SW480 (cell line): ENCODE measurements around the gene PRUNE1.

Experiments used
- DNase-seq: peaks from one replicate; pipeline ENCODE4 v3.0.0-alpha.2; 2016; ENCODE audit warnings: low spot score

PRUNE1 gene

DNA sequence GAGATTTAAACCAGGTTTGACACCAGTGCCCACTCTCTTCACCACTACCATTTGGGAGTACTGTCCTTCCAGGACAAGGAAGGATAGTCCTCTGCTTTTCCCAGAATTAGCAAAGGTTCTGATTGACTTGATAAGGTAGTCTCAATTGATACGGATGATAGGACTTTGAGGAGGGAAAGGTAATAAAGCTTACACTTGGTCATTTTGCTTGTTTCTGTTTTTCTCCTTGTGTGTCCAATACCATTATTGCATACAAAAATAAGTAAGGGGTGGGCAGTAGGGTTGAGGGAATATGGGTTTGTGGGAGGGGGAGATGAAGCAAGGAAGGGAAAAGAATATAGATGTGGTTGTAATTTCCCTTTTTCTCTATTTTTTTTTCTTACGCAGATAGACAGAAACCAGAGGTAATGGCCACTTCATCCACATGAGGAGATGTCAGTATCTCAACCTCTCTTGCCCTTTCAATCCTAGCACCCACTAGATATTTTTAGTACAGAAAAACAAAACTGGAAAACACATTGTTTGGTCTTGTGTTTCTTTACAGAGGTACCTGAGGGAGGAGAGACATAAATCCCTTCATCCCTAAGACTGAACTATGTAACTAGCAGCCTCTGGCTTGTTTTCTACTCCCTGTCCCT is 41.9 kb downstream of the PRUNE1 start:
- no peak for DNase-seq

DNA sequence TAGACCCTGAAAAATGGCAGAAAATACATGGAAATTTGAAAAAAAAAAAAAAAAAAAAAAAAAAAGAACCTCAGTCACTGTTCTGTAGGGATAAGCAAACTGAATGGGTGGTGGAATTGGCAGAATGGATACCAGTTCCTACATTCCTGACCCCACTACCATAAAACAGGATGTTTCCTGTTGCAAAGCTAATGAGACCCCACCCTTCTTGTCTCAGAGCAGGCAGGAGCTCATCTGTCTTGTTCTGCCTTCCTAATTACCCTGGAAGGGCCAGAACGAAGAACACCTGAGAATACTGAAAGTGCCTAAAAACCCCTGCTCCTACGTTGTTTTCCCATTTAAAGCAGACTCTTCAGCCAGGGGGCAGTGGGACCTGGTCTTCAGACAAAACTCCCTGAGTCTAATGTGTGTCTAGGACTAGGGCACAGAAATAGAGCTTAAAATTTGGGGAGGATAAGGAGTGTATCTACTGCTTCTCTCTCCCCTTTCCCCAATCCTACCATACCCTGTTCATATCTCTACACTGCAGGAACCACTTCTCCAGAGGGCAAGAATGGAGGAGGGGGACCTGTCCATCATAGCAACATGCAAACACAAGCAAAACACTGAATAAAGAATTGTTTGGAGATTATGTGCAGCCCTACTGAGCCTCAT is 43.2 kb downstream of the PRUNE1 start:
- DNase-seq: no peak

- peak; percentile 61 for DNase-seq
Measured at GRCh38 chr1:151054971-151055547, 46.8 kb downstream of the PRUNE1 start.

DNA sequence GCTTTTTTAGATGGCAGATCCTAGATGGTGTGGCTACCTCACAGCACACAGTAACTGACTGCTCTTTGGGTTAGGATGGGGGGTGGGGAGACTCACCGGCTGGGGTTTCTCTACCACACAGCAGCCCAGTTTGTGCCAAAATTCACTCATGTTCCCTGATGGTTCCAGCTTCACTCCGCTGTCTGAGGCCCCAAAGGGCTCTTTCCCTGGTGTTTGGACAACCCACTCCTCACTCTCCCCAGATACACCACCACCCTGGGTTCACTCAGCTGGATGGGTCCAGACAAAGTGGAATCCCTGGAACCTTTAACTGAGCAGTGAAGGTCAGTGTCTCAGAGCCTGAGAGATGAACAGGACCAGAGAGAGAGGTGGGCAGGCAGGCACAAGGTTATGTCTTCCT is 47.3 kb downstream of the PRUNE1 start:
- no peak for DNase-seq

DNA sequence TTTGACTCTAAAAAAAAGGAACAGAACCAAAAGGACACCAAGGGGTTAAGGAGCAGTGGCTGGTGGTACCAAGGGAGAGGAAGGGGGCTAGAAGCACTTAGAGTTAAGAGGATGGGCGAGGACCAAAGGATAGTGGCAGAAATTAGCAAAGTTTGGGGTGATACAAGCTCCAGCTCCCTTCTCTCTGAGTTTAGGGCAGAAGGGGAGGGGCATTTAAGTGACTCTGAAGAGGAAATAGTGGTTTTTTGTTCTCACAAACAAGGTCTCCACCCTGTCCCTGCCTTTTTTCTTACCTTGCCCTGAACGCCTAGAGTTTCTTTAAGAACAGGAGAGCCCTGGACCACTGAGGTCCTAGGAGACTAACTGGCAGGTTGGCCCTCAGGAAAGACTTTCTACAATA is 47.9 kb downstream of the PRUNE1 start:
- no peak for DNase-seq

GRCh38 chr1:151058692-151059091 is 50.4 kb downstream of the PRUNE1 start:
- no peak for DNase-seq

GRCh38 chr1:151059109-151060006 is 51.1 kb downstream of the PRUNE1 start, which contains the start of gene CDC42SE1:
Gene CDC42SE1 (minus strand): TSS chr1:151059622. CDS start chr1:151055730, 3,892 bp downstream.
- DNase-seq: peak; percentile 83

DNA sequence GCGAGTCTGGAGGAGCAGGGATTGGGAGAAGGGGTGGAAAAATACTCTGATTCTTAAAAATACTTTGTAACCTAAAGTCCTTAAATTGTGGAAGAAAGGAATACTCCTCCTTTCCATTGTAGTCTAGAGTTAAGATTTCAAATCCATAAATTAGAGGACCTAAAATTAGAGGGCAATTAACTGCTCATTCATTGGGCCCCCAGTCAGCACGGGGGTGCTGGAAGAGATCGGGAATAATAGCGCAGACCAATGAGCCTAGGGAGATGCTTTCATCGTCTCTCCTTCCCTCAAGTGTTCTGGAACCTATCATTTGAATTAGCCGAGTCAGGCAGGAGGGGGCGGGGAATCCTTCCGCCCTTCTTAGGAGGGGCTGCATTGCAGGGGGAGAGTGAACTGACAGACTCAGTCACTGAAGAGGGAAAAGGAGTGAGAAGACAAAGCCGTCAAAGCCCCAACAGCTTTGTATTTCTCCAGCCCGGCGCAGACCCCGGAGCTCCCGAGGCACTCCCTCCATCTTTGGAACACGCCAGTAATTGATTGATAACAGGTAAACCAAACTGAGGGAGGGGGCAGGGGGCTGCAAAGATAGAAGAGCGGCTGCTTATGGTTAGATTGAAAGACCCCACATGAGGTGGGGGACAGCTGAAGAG is 51.9 kb downstream of the PRUNE1 start, which contains the start of gene MLLT11:
TSS of gene MLLT11 (plus strand) at position 391 of the 650 bp plus-strand sequence. CDS start 6,828 bp downstream, outside the sequence.
- DNase-seq: peak; percentile 54

DNA sequence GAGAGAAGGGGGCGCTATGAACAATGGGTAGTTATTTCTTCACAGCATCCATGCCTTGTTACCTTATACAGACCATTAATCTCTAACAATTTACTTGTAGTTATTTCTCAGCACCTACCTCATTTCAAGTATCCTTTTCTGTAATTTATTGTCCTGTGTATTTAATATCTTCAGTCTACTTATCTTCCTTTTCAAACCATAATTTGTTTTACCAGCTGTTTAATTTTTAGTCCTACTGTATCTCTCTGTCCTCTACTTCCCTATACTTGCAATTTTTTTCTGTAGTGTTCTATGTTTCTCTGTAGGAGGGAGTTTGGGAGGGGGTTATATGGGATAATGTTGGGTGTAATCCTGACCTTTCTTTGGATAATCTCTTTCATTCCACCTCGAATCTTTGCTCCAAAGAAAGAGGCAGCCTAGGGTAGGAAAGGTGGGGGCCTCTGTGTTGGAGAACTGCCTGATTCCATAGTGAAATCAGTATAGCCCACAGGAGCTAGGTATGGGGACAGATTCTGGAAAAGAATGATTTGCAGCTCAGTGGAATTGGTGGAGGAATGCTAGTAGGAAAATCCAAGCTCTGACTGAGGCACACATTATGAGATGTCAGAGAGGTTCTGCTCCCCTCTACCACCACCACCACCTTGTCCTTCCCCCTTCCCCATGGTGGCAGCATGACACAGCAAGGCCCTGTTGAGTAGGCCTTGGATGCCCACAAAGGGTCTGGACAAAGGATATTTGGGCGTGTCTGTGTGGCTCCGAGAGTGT is 52.6 kb downstream of the PRUNE1 start:
- DNase-seq: no peak

DNA sequence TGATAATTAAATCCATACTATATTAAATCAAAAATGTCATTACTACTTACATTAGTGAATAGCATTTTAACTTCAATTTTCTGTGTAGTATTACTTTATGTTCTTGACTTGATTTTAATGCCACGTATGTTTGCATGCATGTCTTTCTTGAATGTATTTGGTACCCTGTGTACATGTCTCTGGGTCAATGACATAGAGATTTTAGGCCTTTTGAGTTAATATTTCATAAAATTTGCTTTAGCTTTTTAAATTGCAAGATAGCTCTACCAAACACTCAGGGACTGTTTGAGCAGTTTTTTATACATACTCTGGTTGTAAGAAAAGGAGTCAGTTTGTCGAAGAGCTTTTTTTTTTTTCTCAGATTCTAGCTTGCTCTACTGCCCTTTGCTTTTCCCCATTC is 53.5 kb downstream of the PRUNE1 start:
- DNase-seq: no peak

GRCh38 chr1:151062741-151063371 is 54.6 kb downstream of the PRUNE1 start:
- no peak for DNase-seq

DNA sequence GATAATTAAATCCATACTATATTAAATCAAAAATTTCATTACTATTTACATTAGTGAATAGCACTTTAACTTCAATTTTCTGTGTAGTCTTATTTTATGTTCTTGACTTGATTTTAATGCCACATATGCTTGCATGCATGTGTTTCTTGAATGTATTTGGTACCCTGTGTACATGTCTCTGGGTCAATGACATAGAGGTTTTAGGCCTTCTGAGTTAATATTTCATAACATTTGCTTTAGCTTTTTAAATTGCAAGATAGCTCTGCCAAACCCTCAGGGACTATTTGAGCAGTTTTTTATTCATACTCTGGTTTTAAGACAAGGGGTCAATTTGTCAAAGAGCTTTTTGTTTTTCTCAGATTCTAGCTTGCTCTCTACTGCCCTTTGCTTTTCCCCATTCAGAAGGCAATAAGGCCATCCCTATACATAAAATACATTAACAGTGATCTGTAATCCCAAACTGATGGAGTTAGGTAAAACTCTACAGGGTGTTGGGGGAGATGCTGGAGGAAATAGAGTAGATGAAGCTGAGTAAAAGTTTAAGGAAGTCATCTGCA is 56.9 kb downstream of the PRUNE1 start:
- no peak for DNase-seq

GRCh38 chr1:151067185-151067584 is 58.9 kb downstream of the PRUNE1 start:
- no peak for DNase-seq

GRCh38 chr1:151069103-151069486 is 60.8 kb downstream of the PRUNE1 start:
- no peak for DNase-seq

GRCh38 chr1:151070474-151071276 is 62.4 kb downstream of the PRUNE1 start, which contains the start of gene GABPB2:
Gene GABPB2 (plus strand): TSS chr1:151070761. CDS start chr1:151088190, 17,429 bp downstream.
- DNase-seq: peak; percentile 86

DNA sequence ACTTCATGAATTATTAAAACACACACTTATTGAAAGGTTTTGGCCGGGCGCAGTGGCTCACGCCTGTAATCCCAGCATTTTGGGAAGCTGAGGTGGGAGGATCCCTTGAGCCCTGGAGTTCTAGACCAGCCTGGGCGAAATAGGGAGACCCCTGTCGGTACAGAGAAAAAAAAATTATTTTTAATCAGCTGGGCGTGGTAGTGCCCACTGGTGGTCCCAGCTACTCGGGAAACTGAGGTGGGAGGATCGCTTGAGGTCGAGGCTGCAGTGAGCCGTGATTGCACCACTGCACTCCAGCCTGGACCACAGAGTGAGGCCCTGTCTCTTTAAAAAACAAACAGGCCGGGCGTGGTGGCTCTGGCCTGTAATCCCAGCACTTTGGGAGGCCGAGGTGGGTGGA is 64.0 kb downstream of the PRUNE1 start:
- DNase-seq: no peak
